Suppressor macrophage (primary cell): Measurements from ENCODE around the gene TWNK.
"Not testable (repeated sequence)": the region's sequence is repeated elsewhere in the genome, so short reads cannot be mapped to it uniquely, and the experiment has no call there.

Source experiments
- DNase-seq, 4 experiments: peaks; one replicate each; pipeline ENCODE4 v3.0.0-alpha.2; 2020 to 2022

Gene TWNK

DNA sequence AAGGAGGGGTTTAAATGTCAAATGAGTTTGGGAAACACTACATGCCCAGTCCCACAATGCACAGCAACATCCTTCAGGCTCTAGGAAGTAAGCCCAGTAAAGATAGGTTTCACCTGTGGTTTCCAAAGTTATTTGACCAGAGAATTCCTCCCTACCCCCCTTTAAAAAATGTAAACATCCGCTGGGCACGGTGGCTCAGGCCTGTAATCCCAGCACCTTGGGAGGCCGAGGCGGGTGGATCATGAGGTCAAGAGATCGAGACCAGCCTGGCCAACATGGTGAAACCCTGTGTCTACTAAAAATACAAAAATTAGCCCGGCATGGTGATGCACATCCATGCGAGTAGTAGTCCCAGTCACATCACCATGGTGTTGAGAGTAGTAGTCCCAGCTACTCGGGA, 11.9 kb upstream of the TWNK start:
- not testable (repeated sequence) for DNase-seq

DNA sequence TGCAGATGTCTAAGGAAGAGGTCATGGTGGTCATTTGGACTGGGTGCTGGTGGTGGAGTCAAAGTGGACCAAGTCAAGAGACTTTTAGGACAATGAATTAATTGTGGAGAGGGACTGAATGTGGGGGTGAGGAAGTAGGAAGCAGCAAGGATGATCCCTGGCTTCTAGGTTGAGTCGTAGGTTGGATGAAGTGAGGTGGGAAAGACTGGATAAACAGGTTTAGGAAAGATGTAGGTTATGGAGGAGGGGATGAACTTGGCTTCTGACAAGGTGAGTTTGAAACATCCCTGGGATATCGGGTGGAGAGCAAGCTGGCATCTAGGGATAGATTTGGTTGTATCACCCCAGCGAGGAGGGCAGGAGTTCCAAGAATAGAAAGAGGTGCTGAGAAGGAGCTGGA, 10.4 kb upstream of the TWNK start:
- DNase-seq, result no peak

DNA sequence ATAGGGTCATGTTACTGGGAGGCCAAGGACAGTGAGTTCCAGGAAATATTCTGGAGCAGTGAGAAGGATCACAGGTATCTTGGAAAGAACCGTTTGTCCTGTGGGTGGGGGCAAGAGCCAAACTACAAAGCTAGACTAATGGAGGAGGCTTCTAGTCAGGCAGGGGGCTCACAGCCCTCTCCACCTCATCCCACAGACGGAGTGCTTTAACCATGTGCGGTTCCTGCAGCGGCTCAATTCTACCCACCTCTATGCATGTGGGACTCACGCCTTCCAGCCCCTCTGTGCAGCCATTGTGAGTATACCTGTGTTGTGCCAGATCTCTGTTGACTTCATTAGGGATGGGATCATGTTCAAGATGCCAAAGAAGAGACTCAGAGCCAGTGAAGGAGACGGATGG, 9.9 kb upstream of the TWNK start:
- DNase-seq, result no peak

DNA sequence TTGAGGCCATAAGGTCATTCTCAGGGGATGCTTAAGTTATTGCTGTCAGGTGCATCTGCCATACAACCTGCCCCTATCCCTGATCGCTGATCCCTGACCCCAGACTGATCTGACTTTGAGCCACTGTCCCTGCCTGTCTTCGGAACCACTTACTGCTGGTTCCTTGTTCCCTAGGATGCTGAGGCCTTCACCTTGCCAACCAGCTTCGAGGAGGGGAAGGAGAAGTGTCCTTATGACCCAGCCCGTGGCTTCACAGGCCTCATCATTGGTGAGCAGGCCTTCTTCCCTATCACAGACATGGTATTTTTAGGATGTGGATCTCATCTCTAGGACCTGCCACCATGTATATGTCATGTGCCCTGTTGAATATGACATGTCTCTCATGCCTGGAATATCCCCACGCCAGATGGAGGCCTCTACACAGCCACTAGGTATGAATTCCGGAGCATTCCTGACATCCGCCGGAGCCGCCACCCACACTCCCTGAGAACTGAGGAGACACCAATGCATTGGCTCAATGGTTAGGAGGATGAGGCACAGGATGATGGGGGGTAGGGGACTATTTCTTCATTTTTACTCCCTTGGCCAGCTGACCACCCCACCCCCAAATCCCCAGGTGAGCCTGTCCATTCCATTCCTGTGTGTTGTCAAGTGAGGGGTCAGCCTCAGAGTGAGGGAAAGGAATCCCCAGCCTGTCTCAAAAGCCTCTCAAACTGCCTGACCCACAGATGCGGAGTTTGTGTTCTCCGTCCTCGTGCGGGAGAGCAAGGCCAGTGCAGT, 9.0 kb upstream of the TWNK start:
- DNase-seq, result no peak

DNA sequence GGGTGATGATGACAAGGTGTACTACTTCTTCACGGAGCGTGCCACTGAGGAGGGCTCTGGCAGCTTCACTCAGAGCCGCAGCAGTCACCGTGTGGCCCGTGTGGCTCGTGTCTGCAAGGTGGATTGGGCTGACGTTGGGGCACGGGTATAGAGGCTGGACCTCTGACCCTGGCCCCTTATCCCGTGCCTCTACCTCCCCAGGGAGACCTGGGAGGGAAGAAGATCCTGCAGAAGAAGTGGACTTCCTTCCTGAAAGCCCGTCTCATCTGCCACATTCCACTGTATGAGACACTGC, 8.5 kb upstream of the TWNK start:
- DNase-seq, result no peak

DNA sequence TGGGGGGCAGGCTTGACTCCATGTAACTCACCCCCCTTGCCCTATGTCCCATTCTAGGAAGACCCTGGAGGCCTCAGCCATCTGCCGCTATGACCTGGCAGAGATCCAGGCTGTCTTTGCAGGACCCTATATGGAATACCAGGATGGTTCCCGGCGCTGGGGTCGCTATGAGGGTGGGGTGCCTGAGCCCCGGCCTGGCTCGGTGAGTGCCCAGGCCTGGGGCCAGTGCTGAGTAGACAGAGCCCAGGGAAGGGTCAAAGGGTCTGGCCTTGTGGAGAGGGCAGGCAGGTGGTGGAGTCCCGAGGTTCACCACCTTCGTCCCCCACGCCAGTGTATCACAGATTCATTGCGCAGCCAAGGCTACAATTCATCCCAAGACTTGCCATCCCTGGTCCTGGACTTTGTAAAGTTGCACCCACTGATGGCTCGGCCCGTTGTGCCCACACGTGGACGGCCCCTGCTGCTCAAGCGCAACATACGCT, 7.5 kb upstream of the TWNK start:
- no peak for DNase-seq

DNA sequence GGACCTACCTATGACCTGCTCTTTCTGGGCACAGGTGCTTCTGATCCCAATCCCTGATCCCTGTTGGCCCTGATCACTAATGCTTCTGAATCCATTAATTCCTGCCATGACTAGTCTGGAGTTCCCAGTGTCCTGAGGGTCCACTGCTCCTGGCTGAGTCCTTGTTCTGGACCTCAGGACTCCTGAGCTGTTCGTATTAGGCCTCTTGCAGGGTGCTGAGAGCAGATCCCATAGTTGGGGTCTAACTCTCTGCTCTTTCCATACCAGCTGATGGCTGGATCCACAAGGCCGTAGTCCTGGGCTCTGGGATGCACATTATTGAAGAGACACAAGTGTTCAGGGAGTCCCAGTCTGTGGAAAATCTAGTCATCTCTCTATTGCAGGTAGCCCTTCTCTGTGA, 7.0 kb upstream of the TWNK start:
- DNase-seq, result no peak

DNA sequence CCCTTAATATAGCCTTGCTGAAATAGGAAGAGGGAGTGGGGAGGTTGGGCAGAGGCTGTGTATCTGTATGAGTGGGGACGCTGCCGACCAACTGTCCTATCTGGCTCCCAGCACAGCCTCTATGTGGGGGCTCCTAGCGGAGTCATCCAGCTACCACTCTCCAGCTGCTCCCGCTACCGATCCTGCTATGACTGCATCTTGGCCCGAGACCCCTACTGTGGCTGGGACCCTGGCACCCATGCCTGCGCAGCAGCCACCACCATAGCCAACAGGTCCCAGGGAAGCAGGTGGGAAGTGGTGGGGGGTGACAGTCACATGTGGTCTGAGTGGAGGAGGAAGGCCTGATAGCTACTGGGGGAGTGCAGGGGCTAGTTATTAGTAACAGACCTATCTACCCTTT, 6.6 kb upstream of the TWNK start:
- DNase-seq, result no peak

DNA sequence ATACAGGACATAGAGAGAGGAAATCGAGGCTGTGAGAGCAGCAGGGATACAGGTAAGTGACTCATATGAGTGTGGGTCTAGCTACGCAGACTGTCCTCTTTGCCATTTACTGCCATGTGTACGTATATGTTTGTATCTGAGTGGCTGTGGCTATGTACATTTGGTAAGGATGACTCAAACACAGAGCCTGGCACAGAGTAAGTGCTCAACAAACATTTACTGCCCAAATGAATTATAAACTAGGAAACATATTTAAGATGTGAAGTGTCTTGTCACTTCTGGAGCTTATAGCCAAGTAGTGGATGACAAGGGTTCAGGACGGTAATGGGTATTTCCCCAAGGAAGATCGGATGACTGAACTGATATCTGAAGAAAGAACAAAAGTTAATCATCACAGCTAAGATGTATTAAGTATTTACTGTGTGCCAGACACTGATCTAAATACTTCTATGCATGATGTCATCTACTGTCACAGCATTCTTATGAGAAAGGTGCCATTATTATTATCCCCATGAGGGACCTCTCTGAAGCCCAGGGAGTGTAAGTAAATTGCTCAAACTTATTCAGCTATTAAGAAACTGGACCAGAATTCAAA, 6.1 kb upstream of the TWNK start:
- no peak for DNase-seq

DNA sequence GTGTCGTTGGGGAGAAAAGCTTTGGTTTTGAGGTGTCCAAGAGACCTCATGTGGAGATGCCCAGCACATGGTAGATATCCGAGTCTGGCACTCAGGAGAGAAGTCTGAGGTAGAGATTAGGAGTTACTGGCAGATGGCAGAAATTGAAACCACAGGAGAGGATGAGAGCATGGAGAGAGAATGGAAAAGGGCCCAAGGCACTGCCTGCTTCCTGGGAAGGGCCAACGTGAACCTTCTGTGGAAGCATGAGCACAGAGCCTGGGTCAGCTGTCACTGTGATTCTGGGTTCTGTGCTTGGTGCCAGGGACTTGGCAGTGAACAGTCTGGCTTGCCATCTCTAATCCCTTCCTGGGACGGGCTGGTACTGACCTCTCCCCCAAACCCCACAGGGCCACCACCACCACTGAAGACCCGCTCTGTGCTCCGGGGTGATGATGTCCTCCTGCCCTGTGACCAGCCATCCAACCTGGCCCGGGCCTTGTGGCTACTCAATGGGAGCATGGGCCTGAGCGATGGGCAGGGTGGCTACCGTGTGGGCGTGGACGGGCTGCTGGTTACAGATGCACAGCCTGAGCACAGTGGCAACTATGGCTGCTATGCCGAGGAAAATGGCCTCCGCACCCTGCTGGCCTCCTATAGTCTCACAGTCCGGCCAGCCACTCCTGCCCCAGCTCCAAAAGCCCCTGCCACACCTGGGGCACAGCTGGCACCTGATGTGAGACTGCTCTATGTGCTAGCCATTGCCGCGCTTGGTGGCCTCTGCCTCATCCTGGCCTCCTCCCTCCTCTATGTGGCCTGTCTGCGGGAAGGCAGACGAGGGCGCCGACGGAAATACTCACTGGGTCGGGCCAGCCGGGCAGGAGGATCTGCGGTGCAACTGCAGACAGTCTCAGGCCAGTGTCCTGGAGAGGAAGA, 4.2 kb upstream of the TWNK start:
- no peak for DNase-seq

DNA sequence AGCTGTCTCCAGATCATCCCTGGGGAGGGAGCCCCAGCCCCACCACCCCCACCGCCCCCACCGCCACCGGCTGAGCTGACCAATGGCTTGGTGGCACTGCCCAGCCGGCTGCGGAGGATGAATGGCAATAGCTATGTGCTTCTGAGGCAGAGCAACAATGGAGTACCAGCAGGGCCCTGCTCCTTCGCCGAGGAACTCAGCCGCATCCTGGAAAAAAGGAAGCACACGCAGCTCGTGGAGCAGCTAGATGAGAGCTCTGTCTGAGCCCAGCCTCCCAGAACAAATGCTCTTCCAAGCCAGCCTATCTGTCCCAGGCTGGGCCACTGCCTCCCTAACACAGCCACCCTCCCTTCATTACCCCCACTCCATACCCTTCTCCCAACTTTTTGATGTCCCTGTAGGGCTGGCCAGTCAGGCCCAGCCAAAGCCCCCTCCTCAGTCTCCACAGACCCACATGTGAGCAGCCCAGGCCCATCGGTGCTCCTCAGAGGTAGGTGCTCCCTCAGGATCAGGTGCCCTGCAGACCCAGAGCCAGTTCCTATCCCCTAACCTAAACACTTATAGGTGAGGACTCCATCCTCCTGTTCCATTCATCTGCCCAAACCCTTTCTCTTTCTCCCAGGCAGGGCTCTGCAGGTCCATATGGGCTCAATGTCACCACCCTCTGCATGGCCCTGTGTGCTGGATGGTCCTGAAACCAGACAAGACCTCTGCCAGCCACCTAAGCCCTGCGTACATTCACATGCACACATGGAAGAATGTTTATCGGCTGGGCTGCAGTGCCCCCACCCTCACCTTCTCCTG, 3.3 kb upstream of the TWNK start:
- DNase-seq, result no peak

DNA sequence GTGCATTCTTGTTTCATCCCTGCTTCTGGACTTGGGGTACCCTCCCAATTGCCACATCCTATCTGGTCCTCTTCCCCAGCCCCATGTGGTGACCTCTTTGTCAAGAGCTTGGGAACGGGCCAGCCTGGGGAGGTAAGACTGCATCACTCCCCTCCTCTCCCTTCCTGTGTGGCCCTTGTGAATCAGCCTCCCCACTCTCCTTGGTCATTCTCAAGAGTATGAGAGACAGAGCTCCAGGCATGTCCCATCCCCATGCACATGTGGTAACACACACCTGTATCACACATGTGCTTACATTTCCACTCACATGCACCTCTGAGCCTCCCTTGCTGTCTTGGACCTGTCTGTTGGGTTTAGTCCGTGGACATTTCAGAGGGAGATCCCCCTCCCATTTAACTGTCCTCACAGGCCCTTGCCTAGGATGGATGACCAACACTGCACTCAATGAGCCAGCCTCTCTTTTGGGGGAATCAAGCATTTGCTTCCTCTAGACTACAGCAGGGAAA, 2.6 kb upstream of the TWNK start:
- no peak for DNase-seq

DNA sequence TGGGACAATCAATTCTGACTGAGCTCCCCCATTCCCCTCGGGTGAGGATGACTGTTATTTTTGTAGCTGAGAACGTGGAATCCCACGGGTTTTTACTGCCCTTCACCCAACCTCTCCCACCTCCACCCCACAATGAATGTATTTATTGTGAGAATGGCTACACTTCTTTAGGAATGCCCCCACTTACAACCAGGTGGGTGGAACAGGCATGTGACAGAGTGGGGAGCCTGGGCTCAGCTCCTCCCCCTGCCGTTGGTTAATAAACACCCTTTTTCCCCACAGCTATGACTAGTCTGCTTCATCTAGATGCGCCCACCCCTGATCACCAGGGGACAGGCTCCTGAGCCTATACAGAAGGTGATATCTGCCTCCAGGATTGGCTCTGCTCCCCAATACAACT, 2.0 kb upstream of the TWNK start:
- DNase-seq, result no peak

DNA sequence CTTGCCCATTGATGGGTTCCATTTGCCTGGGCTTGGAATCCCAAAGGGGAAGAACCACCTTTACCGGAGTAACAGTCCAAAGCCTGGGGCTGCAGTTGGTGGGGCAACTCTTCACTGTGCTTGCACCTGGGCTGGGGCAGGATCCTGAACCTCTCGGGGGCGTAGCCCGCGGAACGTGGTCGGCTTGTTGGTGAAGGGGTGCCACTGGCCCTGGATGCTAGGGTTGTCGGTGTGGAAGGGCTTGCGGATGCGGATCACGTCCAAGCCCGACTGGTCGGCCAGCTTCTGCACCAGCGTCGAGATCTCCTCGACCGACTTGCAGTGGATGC, 756 bp upstream of the TWNK start:
- DNase-seq, result no peak

DNA sequence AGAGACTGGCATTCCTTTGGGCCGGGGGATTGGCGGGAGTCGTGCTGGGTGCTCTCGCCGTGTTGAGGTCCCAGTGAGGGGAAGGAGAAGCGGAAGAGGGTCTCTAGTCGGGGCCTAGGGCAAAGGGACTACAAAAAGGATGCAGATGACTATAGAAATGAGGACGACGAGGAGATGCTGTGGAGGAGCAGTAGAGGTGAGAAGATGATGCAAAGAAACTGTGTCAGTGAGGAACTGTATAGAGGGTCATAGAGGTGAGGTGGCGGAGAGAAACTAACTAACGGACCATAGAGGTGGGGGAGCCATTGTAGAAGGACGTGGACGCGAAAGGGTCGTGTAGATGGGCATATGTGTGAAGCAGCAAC, 324 bp downstream of the TWNK start:
- no peak for DNase-seq

DNA sequence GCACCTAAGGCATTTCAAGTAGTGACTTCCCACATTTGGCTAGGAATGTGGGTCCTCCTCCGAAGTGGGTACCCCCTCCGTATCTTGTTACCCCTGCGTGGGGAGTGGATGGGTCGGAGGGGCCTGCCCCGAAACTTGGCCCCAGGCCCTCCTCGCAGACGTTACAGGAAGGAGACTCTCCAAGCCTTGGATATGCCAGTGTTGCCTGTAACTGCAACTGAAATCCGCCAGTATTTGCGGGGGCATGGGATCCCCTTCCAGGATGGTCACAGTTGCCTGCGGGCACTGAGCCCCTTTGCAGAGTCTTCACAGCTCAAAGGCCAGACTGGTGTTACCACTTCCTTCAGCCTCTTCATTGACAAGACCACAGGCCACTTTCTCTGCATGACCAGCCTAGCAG, 823 bp downstream of the TWNK start:
- DNase-seq, result no peak

DNA sequence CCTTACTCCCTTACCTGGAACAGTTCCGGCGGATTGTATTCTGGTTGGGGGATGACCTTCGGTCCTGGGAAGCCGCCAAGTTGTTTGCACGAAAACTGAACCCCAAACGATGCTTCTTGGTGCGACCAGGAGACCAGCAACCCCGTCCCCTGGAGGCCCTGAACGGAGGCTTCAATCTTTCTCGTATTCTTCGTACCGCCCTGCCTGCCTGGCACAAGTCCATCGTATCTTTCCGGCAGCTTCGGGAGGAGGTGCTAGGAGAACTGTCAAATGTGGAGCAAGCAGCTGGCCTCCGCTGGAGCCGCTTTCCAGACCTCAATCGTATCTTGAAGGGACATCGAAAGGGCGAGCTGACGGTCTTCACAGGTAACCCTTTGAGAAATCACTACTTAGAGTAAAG, 1.7 kb downstream of the TWNK start:
- DNase-seq, result no peak

DNA sequence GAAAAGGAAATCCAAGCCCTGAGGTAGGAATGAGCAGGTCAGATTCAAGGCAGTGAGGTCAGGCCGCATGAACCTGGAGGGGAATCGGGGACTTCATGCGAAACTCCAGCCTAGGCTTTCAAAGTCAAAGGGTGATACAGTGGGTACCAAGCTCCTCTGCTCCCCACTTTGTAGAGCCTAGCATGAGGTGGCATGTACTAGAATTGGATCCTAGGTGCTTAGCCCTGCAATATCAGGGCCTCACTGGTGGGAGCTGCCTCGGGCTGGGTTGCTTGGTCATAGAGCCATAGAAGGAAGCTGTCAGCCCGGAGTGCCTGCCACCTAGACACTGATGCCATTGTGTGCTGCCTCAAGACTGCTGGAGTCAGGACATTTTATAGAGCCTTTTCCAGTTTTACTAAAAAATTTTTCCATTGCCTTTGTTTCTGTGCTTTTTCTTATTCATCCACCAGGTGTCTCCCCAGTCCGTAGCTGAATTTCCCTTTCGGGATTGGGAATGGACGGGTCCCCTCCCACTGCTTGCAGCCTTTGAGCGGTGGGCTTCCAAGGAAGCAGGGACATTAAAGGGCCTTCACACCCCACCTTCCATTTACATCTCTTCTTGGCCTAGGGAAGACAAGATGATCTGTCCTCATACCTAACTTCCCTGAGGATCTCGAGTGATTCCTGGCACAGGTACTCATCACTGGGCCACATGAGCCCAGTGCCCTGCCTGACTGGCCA, 6.8 kb downstream of the TWNK start:
- peak in 3 of 4 experiments; percentile 34 to 48 (median 34) for DNase-seq

DNA sequence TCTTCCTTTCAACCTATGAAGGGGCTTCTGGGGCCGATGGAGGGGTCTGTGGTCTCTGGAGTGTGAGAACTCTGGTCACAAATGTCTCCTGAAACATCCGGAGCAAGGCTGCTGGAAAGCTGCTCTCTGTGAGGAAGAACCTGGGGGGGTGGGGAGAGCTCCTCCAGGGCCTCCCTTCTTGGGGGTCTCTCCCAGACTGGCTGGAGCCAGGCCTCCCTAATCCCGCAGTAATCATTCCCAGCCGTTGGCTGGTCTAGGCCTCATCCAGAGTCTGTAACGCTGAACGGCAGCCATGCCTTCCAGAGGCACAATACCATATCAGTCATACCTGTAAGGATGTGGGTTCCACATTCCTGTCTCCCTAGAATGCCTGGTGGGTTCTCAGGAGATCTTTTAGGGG, 7.8 kb downstream of the TWNK start:
- no peak for DNase-seq

DNA sequence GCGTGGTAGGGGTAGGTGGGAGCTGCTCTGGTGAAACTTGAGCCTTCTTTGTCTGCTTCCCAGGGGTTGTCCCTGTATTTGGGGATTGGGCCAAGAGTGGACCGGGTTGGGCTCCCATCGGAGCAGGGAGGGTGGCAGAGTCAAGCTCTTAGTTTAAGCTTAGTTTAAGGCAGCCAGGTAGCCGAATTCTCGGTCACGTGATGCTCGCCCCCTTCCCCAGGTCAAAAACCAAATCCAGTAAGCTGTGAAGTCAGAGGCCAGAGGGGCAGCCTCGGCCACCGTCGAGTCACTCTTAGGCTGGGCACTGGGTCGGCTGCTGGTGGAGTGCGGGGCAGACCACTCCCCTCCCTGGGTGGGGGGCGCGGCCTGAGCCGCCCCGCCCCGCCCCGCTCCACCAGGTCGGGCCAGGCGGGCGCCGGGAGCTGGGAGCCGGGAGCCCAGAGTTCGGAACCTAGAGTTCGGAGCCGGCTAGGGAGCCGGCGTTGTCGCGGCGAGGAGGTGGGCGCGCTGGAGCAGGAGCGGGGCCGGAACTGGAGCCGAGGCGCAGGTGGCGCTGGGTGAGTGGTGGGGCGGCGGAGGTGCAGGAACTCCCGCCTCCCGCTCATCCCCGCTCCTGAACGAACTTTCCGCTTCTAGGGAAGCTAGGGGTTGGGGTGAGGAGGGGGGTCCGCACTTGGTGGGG, 9.5 kb downstream of the TWNK start:
- peak; percentile 20 to 58 (median 36) for DNase-seq

DNA sequence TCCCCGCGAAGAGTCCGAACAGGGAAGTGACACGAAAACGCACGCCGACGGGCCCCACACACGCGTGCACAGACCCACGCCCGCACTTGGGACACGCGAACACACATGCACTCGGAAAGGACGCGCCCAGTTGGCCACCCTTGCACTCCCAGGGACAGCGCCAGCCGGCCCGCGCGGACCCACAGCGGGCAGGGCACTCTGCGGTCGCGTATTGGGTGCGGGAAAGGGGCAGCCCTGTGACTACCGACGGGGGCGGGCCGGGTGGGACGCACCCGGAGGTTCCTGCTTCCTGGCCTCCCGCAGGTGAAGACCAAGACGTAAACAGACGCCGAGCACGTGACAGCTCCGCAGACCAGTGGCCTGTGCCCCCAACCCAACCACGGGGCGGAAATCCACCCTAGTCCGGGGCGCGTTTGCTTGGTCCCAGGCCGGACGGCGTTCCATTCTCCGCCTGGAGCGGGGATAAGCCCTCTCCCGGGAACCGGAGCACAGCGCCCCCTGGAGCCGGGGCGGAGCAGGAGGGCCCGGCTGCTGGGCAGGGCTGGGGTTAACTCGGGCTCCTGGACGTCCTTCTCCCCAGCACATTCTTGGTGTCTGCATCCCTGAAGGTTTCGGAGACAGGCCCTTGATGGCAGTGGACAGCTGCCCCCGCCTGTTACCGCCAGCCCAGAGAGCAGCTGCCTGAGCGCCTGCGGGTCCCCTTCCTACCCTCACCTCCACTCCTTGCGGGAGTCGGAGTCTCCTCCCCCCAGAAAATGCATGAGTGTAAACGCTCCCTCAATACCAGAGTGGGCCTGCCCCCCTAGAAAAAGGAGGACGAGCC, 10.2 kb downstream of the TWNK start:
- DNase-seq, result peak; percentile 82 to 95 (median 89)
